Measurements from ENCODE around the gene ROPN1L.
"Not testable (repeated sequence)": the region's sequence is repeated elsewhere in the genome, so short reads cannot be mapped to it uniquely, and the experiment has no call there.

Gene ROPN1L

GRCh38 chr5:10480237-10480985 is 38.7 kb downstream of the ROPN1L start:
- no peak for DNase-seq (ENCODE audit: low read depth)

- DNase-seq (ENCODE audit: low read depth), result no peak
Observed at GRCh38 chr5:10481241-10481935, 39.7 kb downstream of the ROPN1L start.

GRCh38 chr5:10482791-10483530 is 41.3 kb downstream of the ROPN1L start:
- DNase-seq (ENCODE audit: low read depth), result no peak

GRCh38 chr5:10484774-10485141 is 43.1 kb downstream of the ROPN1L start:
- no peak for DNase-seq (ENCODE audit: low read depth)

GRCh38 chr5:10485142-10485795 is 43.6 kb downstream of the ROPN1L start:
- no peak for DNase-seq (ENCODE audit: low read depth)

- DNase-seq (ENCODE audit: low read depth), result no peak
Observed at GRCh38 chr5:10485897-10486296, 44.2 kb downstream of the ROPN1L start.

- DNase-seq (ENCODE audit: low read depth), result no peak
Observed at GRCh38 chr5:10486511-10487344, 45.0 kb downstream of the ROPN1L start.

- DNase-seq (ENCODE audit: low read depth), result no peak
Observed at GRCh38 chr5:10488144-10488543, 46.5 kb downstream of the ROPN1L start.

- no peak for DNase-seq (ENCODE audit: low read depth)
Observed at GRCh38 chr5:10489810-10490426, 48.2 kb downstream of the ROPN1L start.

GRCh38 chr5:10490927-10491672 is 49.4 kb downstream of the ROPN1L start:
- DNase-seq (ENCODE audit: low read depth), result no peak

GRCh38 chr5:10491673-10492026 is 50.0 kb downstream of the ROPN1L start:
- no peak for DNase-seq (ENCODE audit: low read depth)

GRCh38 chr5:10493884-10494283 is 52.2 kb downstream of the ROPN1L start:
- no peak for DNase-seq (ENCODE audit: low read depth)

- DNase-seq (ENCODE audit: low read depth), result not testable (repeated sequence)
Observed at GRCh38 chr5:10494497-10494896, 52.8 kb downstream of the ROPN1L start.

GRCh38 chr5:10497554-10497953 is 55.9 kb downstream of the ROPN1L start:
- DNase-seq (ENCODE audit: low read depth), result no peak

- DNase-seq (ENCODE audit: low read depth), result no peak
Observed at GRCh38 chr5:10498350-10498749, 56.7 kb downstream of the ROPN1L start.

GRCh38 chr5:10499066-10499465 is 57.4 kb downstream of the ROPN1L start:
- DNase-seq (ENCODE audit: low read depth), result no peak

- DNase-seq (ENCODE audit: low read depth), result no peak
Observed at GRCh38 chr5:10499776-10500175, 58.1 kb downstream of the ROPN1L start.

GRCh38 chr5:10500669-10501068 is 59.0 kb downstream of the ROPN1L start:
- DNase-seq (ENCODE audit: low read depth), result no peak

- no peak for DNase-seq (ENCODE audit: low read depth)
Observed at GRCh38 chr5:10501554-10502075, 59.9 kb downstream of the ROPN1L start.

GRCh38 chr5:10502130-10502529 is 60.5 kb downstream of the ROPN1L start:
- DNase-seq (ENCODE audit: low read depth), result no peak
